Endodermal cell (in vitro differentiated cells): Measurements from ENCODE around the gene MAP2K7. TPM values are rescaled to one million over a fixed set of nuclear protein-coding genes. Genes with fewer than 3 reads are reported as not detected.

Source experiments
- DNase-seq: peaks from one replicate; pipeline ENCODE4 v3.0.0-alpha.2; 2017
- H3K27ac ChIP-seq: 2 replicates; pipeline ENCODE4 v1.5.1; 2013; ENCODE audit warnings: mild to moderate bottlenecking, low read depth, low read length, moderate library complexity
- H3K27me3 ChIP-seq: 2 replicates; pipeline ENCODE4 v1.6.1; 2013; ENCODE audit warnings: mild to moderate bottlenecking, low read length, moderate library complexity; ENCODE audit not compliant: insufficient read depth, control insufficient read depth, poor library complexity, severe bottlenecking
- H3K36me3 ChIP-seq: 2 replicates; pipeline ENCODE4 v1.7.0; 2013; ENCODE audit warnings: mild to moderate bottlenecking, low read length, moderate library complexity; ENCODE audit not compliant: control insufficient read depth, insufficient read depth
- H3K4me1 ChIP-seq: one replicate; pipeline ENCODE4 v1.7.0; 2013; ENCODE audit warnings: low read length; ENCODE audit not compliant: control insufficient read depth, insufficient read depth
- H3K4me3 ChIP-seq: 2 replicates; pipeline ENCODE4 v1.5.1; 2013; ENCODE audit warnings: mild to moderate bottlenecking, low read length, moderate library complexity
- H3K9ac ChIP-seq: 2 replicates; pipeline ENCODE4 v1.6.1; 2013; ENCODE audit warnings: mild to moderate bottlenecking, low read length, moderate library complexity; ENCODE audit not compliant: poor library complexity, severe bottlenecking; ENCODE audit errors: extremely low read depth
- H3K9me3 ChIP-seq: 2 replicates; pipeline ENCODE4 v1.6.1; 2013; ENCODE audit warnings: mild to moderate bottlenecking, low read length, moderate library complexity; ENCODE audit not compliant: control insufficient read depth
- H3K27ac Mint-ChIP-seq: 2 replicates; pipeline ENCODE4 v1.8.0; 2020; ENCODE audit warnings: mixed read lengths
- H3K27me3 Mint-ChIP-seq: 2 replicates; pipeline ENCODE4 v1.8.0; 2021; ENCODE audit warnings: mild to moderate bottlenecking, mixed read lengths; ENCODE audit not compliant: insufficient read depth
- H3K36me3 Mint-ChIP-seq: 2 replicates; pipeline ENCODE4 v1.8.0; 2020; ENCODE audit warnings: low read depth, mixed read lengths
- H3K4me1 Mint-ChIP-seq: 2 replicates; pipeline ENCODE4 v1.8.0; 2020; ENCODE audit warnings: mixed read lengths
- H3K4me3 Mint-ChIP-seq: 2 replicates; pipeline ENCODE4 v1.8.0; 2020; ENCODE audit warnings: mild to moderate bottlenecking, moderate library complexity, mixed read lengths
- H3K9me3 Mint-ChIP-seq: 2 replicates; pipeline ENCODE4 v1.8.0; 2020; ENCODE audit warnings: mild to moderate bottlenecking, mixed read lengths
- WGBS, 2 experiments: methylation state at CpG; one replicate each; pipeline versions ENCODE4 v1.1.5 to v1.1.7; 2013; ENCODE audit warnings: missing lambda C conversion rate in 2 of 2, mixed read lengths in 1 of 2; ENCODE audit not compliant: insufficient coverage in 1 of 2, insufficient read length in 1 of 2; 5-methylcytosine and 5-hydroxymethylcytosine counted together
- total RNA-seq, 2 donors: library from RNA; stranded (reverse); fragmentation: NEBNext Ultra II Directional in 1 of 2; extraction: Animal tissue kit (Norgen Biotek cat#: 25700) in 1 of 2; gene quantifications; 2 replicates in 1 of 2; 3 replicates in 1 of 2; pipeline ENCODE4 v1.2.1, GENCODE V29; 2021
- TF ChIP-seq, protein P1 (sequence below): fragments of 200-600 bp; sonication (generic); conservative IDR thresholded peaks from 2 replicates; pipeline ENCODE4 v1.5.0; 2021; ENCODE audit warnings: antibody characterized with exemption, mild to moderate bottlenecking

Gene MAP2K7
- total RNA-seq, 2 donors from 2014 or later: 33.4 to 40.0 TPM

GRCh38 chr19:7924241-7924640 is 20.6 kb downstream of the MAP2K7 start:
- H3K27me3 ChIP-seq: no peaks in the 10 kb centered on the region

GRCh38 chr19:7924651-7925170 is 21.0 kb downstream of the MAP2K7 start:
- H3K36me3 ChIP-seq: peaks cover 21% of the 10 kb centered on the region
- no peaks in the 10 kb centered on the region for H3K9me3 Mint-ChIP-seq
- H3K36me3 Mint-ChIP-seq: peaks cover 11% of the 10 kb centered on the region
- no peak for DNase-seq
- H3K27ac ChIP-seq: peak overlapping the region; percentile 44
- H3K27me3 Mint-ChIP-seq: peaks cover under 1% of the 10 kb centered on the region
- H3K4me3 Mint-ChIP-seq: peak overlapping the region; percentile 70
- H3K4me1 Mint-ChIP-seq: peaks cover 7% of the 10 kb centered on the region
- peaks cover 5% of the 10 kb centered on the region for H3K4me1 ChIP-seq
- no peaks in the 10 kb centered on the region for H3K9me3 ChIP-seq
- no peak overlapping the region for H3K27ac Mint-ChIP-seq
- 74 to 75% methylated on average over 17 to 29 of the region's 34 CpGs for WGBS, 2 experiments
- peak overlapping the region; percentile 68 for H3K4me3 ChIP-seq
- H3K9ac ChIP-seq: no peak overlapping the region
- TF ChIP-seq, protein P1, sequence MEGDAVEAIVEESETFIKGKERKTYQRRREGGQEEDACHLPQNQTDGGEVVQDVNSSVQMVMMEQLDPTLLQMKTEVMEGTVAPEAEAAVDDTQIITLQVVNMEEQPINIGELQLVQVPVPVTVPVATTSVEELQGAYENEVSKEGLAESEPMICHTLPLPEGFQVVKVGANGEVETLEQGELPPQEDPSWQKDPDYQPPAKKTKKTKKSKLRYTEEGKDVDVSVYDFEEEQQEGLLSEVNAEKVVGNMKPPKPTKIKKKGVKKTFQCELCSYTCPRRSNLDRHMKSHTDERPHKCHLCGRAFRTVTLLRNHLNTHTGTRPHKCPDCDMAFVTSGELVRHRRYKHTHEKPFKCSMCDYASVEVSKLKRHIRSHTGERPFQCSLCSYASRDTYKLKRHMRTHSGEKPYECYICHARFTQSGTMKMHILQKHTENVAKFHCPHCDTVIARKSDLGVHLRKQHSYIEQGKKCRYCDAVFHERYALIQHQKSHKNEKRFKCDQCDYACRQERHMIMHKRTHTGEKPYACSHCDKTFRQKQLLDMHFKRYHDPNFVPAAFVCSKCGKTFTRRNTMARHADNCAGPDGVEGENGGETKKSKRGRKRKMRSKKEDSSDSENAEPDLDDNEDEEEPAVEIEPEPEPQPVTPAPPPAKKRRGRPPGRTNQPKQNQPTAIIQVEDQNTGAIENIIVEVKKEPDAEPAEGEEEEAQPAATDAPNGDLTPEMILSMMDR: no peak
- no peaks in the 10 kb centered on the region for H3K27me3 ChIP-seq

More at GRCh38 chr19:7924241-7924640, 20.6 kb downstream of the MAP2K7 start:
- Mint-ChIP-seq H3K36me3 (peaks cover 11% of the 10 kb centered on the region), H3K4me1 (peaks cover 9% of the 10 kb centered on the region), H3K9me3 (no peaks in the 10 kb centered on the region), H3K4me3 (peak overlapping the region; percentile 70), H3K27me3 (peaks cover 3% of the 10 kb centered on the region), H3K27ac (no peak overlapping the region)
- Histone ChIP-seq H3K36me3 (peaks cover 21% of the 10 kb centered on the region), H3K27ac (no peak overlapping the region), H3K9ac (no peak overlapping the region), H3K4me3 (no peak overlapping the region), H3K9me3 (no peaks in the 10 kb centered on the region), H3K4me1 (peaks cover 5% of the 10 kb centered on the region)
- no peak for DNase-seq
- WGBS, 2 experiments: 96 to 98% methylated on average over 9 to 12 of the region's 12 CpGs
- TF ChIP-seq, protein P1: no peak

DNA sequence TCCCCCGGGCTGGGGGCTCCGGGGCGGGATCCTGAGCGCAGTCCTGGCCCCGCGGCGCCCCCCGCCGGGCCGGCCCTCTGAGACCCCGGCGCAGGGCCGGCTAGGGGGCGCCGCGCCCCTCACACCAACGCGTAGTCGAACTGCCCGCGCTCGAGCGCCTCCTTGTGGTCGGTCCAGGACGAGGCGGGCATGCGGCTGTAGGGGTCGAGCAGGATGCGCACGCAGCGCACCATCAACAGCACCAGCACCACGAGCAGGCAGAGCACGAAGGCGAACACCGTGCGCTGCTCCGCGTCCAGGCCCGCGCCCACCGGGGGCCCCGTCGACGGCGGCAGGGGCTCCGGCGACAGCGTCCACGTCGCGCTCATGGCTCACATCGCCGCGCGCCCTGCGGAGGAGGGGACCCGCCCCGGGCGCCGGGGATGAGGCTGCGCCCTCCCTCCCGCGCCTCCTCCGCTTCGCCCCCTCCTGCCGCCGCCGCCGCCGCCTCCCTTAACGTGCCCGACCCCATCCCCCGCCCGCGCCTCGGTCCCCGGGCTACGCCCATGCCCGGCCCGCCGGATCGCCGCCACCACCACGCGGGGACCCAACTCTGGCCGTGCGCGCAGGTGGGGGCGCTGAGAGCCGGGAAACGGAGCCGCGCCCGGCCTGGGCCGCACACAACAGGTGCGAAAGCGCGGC is 21.6 kb downstream of the MAP2K7 start:
- H3K9ac ChIP-seq: peak overlapping the region; percentile 25
- peak overlapping the region; percentile 93 for H3K27ac Mint-ChIP-seq
- H3K4me3 ChIP-seq: peak overlapping the region; percentile 68
- peak; percentile 98 for DNase-seq
- H3K27me3 ChIP-seq: no peaks in the 10 kb centered on the region
- peak overlapping the region; percentile 88 for H3K27ac ChIP-seq
- H3K4me1 ChIP-seq: peaks cover 5% of the 10 kb centered on the region
- peaks cover 4% of the 10 kb centered on the region for H3K4me1 Mint-ChIP-seq
- peaks cover 11% of the 10 kb centered on the region for H3K36me3 Mint-ChIP-seq
- H3K36me3 ChIP-seq: peaks cover 22% of the 10 kb centered on the region
- WGBS, 2 experiments: 0% methylated on average over 90 of the region's 98 CpGs; no CpG with 5 or more reads in 1 of the 2 experiments
- no peaks in the 10 kb centered on the region for H3K27me3 Mint-ChIP-seq
- TF ChIP-seq, protein P1: peak; percentile 99
- peak overlapping the region; percentile 70 for H3K4me3 Mint-ChIP-seq
- no peaks in the 10 kb centered on the region for H3K9me3 Mint-ChIP-seq
- no peaks in the 10 kb centered on the region for H3K9me3 ChIP-seq
